Activated B cell treated with CpG ODN at 0.5 μM for 24 hours (primary cell): ENCODE data around the gene GLTP. TPM values are rescaled to one million over a fixed set of nuclear protein-coding genes. Genes with fewer than 3 reads are reported as not detected.
A peak's percentile ranks its signal among the peaks of the same experiment; 100 is the strongest.

Source experiments
- ATAC-seq: fragments of 200-7000 bp; cut with Tn5 transposase; one replicate; pipeline ENCODE4 v1.10.0; 2021; ENCODE audit warnings: low read depth, mild to moderate bottlenecking, moderate library complexity
- CTCF ChIA-PET: fragments of 350-600 bp; sonication (Branson Sonifier 250); formaldehyde crosslinking; loops from one replicate; lab custom pipeline; 2021; ENCODE audit warnings: antibody characterized with exemption; lab: Charles Lee
- POLR2A ChIA-PET: fragments of 350-600 bp; sonication (Branson Sonifier 250); formaldehyde crosslinking; loops from one replicate; lab custom pipeline; 2021; ENCODE audit warnings: antibody characterized with exemption; lab: Charles Lee
- DNase-seq: peaks from one replicate; pipeline ENCODE4 v3.0.0; 2022
- H3K27ac Mint-ChIP-seq: one replicate; pipeline ENCODE4 v1.8.0; 2020; ENCODE audit warnings: mixed read lengths
- H3K27me3 Mint-ChIP-seq: one replicate; pipeline ENCODE4 v1.8.0; 2021; ENCODE audit warnings: mixed read lengths
- H3K36me3 Mint-ChIP-seq: one replicate; pipeline ENCODE4 v1.8.0; 2021; ENCODE audit warnings: low read depth, mixed read lengths
- H3K4me1 Mint-ChIP-seq: one replicate; pipeline ENCODE4 v1.8.0; 2021; ENCODE audit warnings: mixed read lengths
- H3K4me3 Mint-ChIP-seq: one replicate; pipeline ENCODE4 v1.8.0; 2020; ENCODE audit warnings: mild to moderate bottlenecking, mixed read lengths
- H3K9me3 Mint-ChIP-seq: one replicate; pipeline ENCODE4 v1.8.0; 2020; ENCODE audit warnings: mixed read lengths
- CTCF ChIP-seq: fragments of 200-600 bp; IDR thresholded peaks from one replicate; pipeline ENCODE4 v1.8.0; 2022; ENCODE audit warnings: antibody characterized with exemption, mild to moderate bottlenecking
- intact Hi-C: fragments of 100-400 bp; cut with micrococcal nuclease; formaldehyde crosslinking; loops from one replicate; pipeline ENCODE4 v1.15.1; 2024
- total RNA-seq: library from RNA; stranded (reverse); gene quantifications from 2 replicates; pipeline ENCODE4 v1.2.3, GENCODE V29; 2022

GLTP gene
- total RNA-seq, 1 donor from 2014 or later: 26.5 TPM

- TF ChIP-seq CTCF: no peak
- CTCF ChIA-PET: no interaction called here
- no peaks in the 10 kb centered on the region for H3K9me3 Mint-ChIP-seq
- H3K4me3 Mint-ChIP-seq: no peak overlapping the region
- no peak overlapping the region for H3K27ac Mint-ChIP-seq
- ATAC-seq: no peak
- peaks cover 4% of the 10 kb centered on the region for H3K36me3 Mint-ChIP-seq
- H3K27me3 Mint-ChIP-seq: no peaks in the 10 kb centered on the region
- no peak for DNase-seq
- peaks cover 39% of the 10 kb centered on the region for H3K4me1 Mint-ChIP-seq
- POLR2A ChIA-PET: no interaction called here
- intact Hi-C loops: loop anchor here (5.0 kb wide), 3 partner anchors 114 to 1714 kb away; partner anchors contain the start of genes ANKRD13A, ATXN2, GIT2 and MMAB
Observed at GRCh38 chr12:109883461-109883860, 3.1 kb upstream of the GLTP start.

GRCh38 chr12:109881752-109882151 is 1.4 kb upstream of the GLTP start:
- POLR2A ChIA-PET: interaction anchor here (1.0 to 1.5 kb wide), 2 partner anchors 14 to 19 kb away, joined by 3 to 4 read pairs; no protein-coding TSS in a partner anchor
- Mint-ChIP-seq H3K27me3 (no peaks in the 10 kb centered on the region), H3K27ac (no peak overlapping the region), H3K4me3 (no peak overlapping the region), H3K4me1 (peaks cover 40% of the 10 kb centered on the region), H3K36me3 (peaks cover 4% of the 10 kb centered on the region), H3K9me3 (no peaks in the 10 kb centered on the region)
- DNase-seq (no peak), ATAC-seq (no peak)
- TF ChIP-seq CTCF: no peak
- CTCF ChIA-PET: no interaction called here
- intact Hi-C loops: loop anchor here (2.0 to 5.0 kb wide), 5 partner anchors 116 to 1716 kb away; partner anchors contain the start of genes ANKRD13A, ATXN2, GIT2 and MMAB

- ATAC-seq (no peak), DNase-seq (no peak)
- Mint-ChIP-seq H3K27ac (peak overlapping the region; percentile 83), H3K36me3 (peaks cover 4% of the 10 kb centered on the region), H3K27me3 (no peaks in the 10 kb centered on the region), H3K4me1 (peaks cover 47% of the 10 kb centered on the region), H3K9me3 (no peaks in the 10 kb centered on the region), H3K4me3 (peak overlapping the region; percentile 87)
- intact Hi-C loops: loop anchor here (1.0 to 5.0 kb wide), 11 partner anchors 19 to 1716 kb away; partner anchors contain the start of genes ANKRD13A, ATXN2, FAM222A and GIT2
- POLR2A ChIA-PET: interaction anchor here (1.5 kb wide), 1 partner anchor 20 kb away, joined by 3 read pairs; no protein-coding TSS in a partner anchor
- CTCF ChIA-PET: no interaction called here
- TF ChIP-seq CTCF: no peak
Observed at GRCh38 chr12:109880938-109881337, 597 bp upstream of the GLTP start.

- no peaks in the 10 kb centered on the region for H3K9me3 Mint-ChIP-seq
- intact Hi-C loops: loop anchor here (1.0 to 5.0 kb wide), 11 partner anchors 21 to 1718 kb away; partner anchors contain the start of genes ANKRD13A, ATXN2, FAM222A and GIT2
- H3K36me3 Mint-ChIP-seq: peaks cover 4% of the 10 kb centered on the region
- no peak for TF ChIP-seq CTCF
- H3K27ac Mint-ChIP-seq: peak overlapping the region; percentile 80
- ATAC-seq (no peak), DNase-seq (no peak)
- ChIA-PET POLR2A (no interaction called here), CTCF (interaction anchor here (1.9 kb wide), 1 partner anchor 75 kb away, joined by 5 read pairs; no protein-coding TSS in a partner anchor)
- H3K4me1 Mint-ChIP-seq: peaks cover 59% of the 10 kb centered on the region
- peak overlapping the region; percentile 90 for H3K4me3 Mint-ChIP-seq
- H3K27me3 Mint-ChIP-seq: no peaks in the 10 kb centered on the region
Observed at GRCh38 chr12:109879351-109880042, 844 bp downstream of the GLTP start.

GRCh38 chr12:109878749-109879148 is 1.6 kb downstream of the GLTP start:
- no peak for TF ChIP-seq CTCF
- Mint-ChIP-seq H3K27me3 (no peaks in the 10 kb centered on the region), H3K36me3 (peaks cover 4% of the 10 kb centered on the region), H3K9me3 (no peaks in the 10 kb centered on the region), H3K27ac (no peak overlapping the region), H3K4me3 (peak overlapping the region; percentile 90), H3K4me1 (peaks cover 59% of the 10 kb centered on the region)
- intact Hi-C loops: no loop called here
- ATAC-seq: no peak
- DNase-seq: no peak
- CTCF ChIA-PET: interaction anchor here (1.1 to 1.9 kb wide), 2 partner anchors 33 to 74 kb away, joined by 3 to 5 read pairs; no protein-coding TSS in a partner anchor
- POLR2A ChIA-PET: no interaction called here
